HepG2 (cell line): ENCODE results near the gene ZNF500. TPM values are rescaled to one million over a fixed set of nuclear protein-coding genes. Genes with fewer than 3 reads are reported as not detected.

Experiments
- CSRNP2 ChIP-seq: sonication (generic); formaldehyde crosslinking; conservative IDR thresholded peaks from 2 replicates; pipeline ENCODE4 v1.8.0; 2022; ENCODE audit warnings: low read depth, missing genetic modification reagents
- GATAD1 ChIP-seq: IDR thresholded peaks from 2 replicates; pipeline ENCODE4 v1.6.1; 2016; ENCODE audit warnings: missing genetic modification reagents, missing compliant biosample characterization
- GMEB2 ChIP-seq: IDR thresholded peaks from 2 replicates; pipeline ENCODE4 v1.6.1; 2016; ENCODE audit warnings: missing biosample characterization, missing genetic modification reagents, low read depth
- HDAC1 ChIP-seq: sonication (generic); formaldehyde crosslinking; IDR thresholded peaks from 2 replicates; pipeline ENCODE4 v1.5.1; 2020; ENCODE audit warnings: mild to moderate bottlenecking, missing genetic modification reagents
- HNRNPK ChIP-seq: fragments of 200-400 bp; formaldehyde crosslinking; IDR thresholded peaks from 2 replicates; pipeline ENCODE4 v1.6.1; 2018; ENCODE audit warnings: low read length, low read depth, moderate library complexity, mild to moderate bottlenecking; ENCODE audit not compliant: poor library complexity, severe bottlenecking
- KDM2A ChIP-seq: sonication (generic); formaldehyde crosslinking; IDR thresholded peaks from 2 replicates; pipeline ENCODE4 v1.4.0; 2020; ENCODE audit warnings: low read depth, missing genetic modification reagents, borderline replicate concordance
- NR2C2 ChIP-seq: sonication (generic); formaldehyde crosslinking; IDR thresholded peaks from 2 replicates; pipeline ENCODE4 v1.4.0; 2020; ENCODE audit warnings: missing genetic modification reagents, mild to moderate bottlenecking, moderate library complexity, borderline replicate concordance
- RARA ChIP-seq: IDR thresholded peaks from 2 replicates; pipeline ENCODE4 v1.6.1; 2016; ENCODE audit warnings: missing genetic modification reagents, missing compliant biosample characterization
- TARDBP ChIP-seq: sonication (generic); formaldehyde crosslinking; IDR thresholded peaks from 2 replicates; pipeline ENCODE4 v1.8.0; 2022; ENCODE audit warnings: mild to moderate bottlenecking, missing genetic modification reagents
- ZKSCAN8 ChIP-seq: IDR thresholded peaks from 2 replicates; pipeline ENCODE4 v1.6.1; 2016; ENCODE audit warnings: borderline replicate concordance, missing genetic modification reagents, missing compliant biosample characterization
- ZNF138 ChIP-seq: sonication (generic); formaldehyde crosslinking; IDR thresholded peaks from 2 replicates; pipeline ENCODE4 v1.5.0; 2020; ENCODE audit warnings: mild to moderate bottlenecking, low read depth, missing genetic modification reagents
- ZNF232 ChIP-seq: sonication (generic); formaldehyde crosslinking; IDR thresholded peaks from 2 replicates; pipeline ENCODE4 v1.4.0; 2020; ENCODE audit warnings: missing genetic modification reagents, borderline replicate concordance
- ZNF264 ChIP-seq: sonication (generic); formaldehyde crosslinking; IDR thresholded peaks from 2 replicates; pipeline ENCODE4 v1.4.0; 2020; ENCODE audit warnings: missing genetic modification reagents
- ZNF766 ChIP-seq: sonication (generic); formaldehyde crosslinking; IDR thresholded peaks from 2 replicates; pipeline ENCODE4 v1.5.0; 2020; ENCODE audit warnings: missing genetic modification reagents, borderline replicate concordance
- ZNF772 ChIP-seq: sonication (generic); formaldehyde crosslinking; IDR thresholded peaks from 2 replicates; pipeline ENCODE4 v1.5.0; 2020; ENCODE audit warnings: mild to moderate bottlenecking, missing genetic modification reagents
- ZNF775 ChIP-seq: sonication (generic); formaldehyde crosslinking; IDR thresholded peaks from 2 replicates; pipeline ENCODE4 v1.4.0; 2020; ENCODE audit warnings: missing genetic modification reagents, mild to moderate bottlenecking, moderate library complexity, borderline replicate concordance
- ZNF792 ChIP-seq: IDR thresholded peaks from 2 replicates; pipeline ENCODE4 v1.6.1; 2016
- ZNF841 ChIP-seq: sonication (generic); formaldehyde crosslinking; IDR thresholded peaks from 2 replicates; pipeline ENCODE4 v1.8.1; 2023; ENCODE audit warnings: missing genetic modification reagents, borderline replicate concordance
- polyA plus RNA-seq, 8 experiments: library from polyadenylated mRNA; depleted of rRNA in 3 of 8; stranded (reverse) in 7 of 8; unstranded in 1 of 8; fragments of >200 nt; fragmentation: Illumina TruSeq in 4 of 8; extraction: Trizol in 4 of 8; gene quantifications; 2 replicates each; pipeline versions ENCODE4 v1.2.1 to v1.2.3, GENCODE V29; 2011 to 2016; ENCODE audit warnings: low read depth in 4 of 8, missing spikeins in 1 of 8, mixed read lengths in 1 of 8; ENCODE audit not compliant: insufficient read depth in 1 of 8
- total RNA-seq, 5 experiments: library from RNA; depleted of rRNA; stranded (reverse); fragments of >200 nt; fragmentation: Illumina TruSeq; extraction: Trizol; gene quantifications; 2 replicates each; pipeline ENCODE4 v1.2.3, GENCODE V29; 2016; ENCODE audit warnings: low read depth in 1 of 5
- TF ChIP-seq, protein P1 (sequence below): sonication (generic); formaldehyde crosslinking; IDR thresholded peaks from 2 replicates; pipeline ENCODE4 v1.4.0; 2020; ENCODE audit warnings: missing genetic modification reagents, borderline replicate concordance
- TF ChIP-seq, protein P2 (sequence below): sonication (generic); formaldehyde crosslinking; IDR thresholded peaks from 2 replicates; pipeline ENCODE4 v1.5.1; 2020; ENCODE audit warnings: missing genetic modification reagents, mild to moderate bottlenecking, borderline replicate concordance

The ZNF500 gene
- total and polyA plus RNA-seq, 2 of the 13 experiments (the other 11 are each of a cell fraction or from before 2014, with no cell fraction given) = 6.1 to 12.2 TPM

DNA sequence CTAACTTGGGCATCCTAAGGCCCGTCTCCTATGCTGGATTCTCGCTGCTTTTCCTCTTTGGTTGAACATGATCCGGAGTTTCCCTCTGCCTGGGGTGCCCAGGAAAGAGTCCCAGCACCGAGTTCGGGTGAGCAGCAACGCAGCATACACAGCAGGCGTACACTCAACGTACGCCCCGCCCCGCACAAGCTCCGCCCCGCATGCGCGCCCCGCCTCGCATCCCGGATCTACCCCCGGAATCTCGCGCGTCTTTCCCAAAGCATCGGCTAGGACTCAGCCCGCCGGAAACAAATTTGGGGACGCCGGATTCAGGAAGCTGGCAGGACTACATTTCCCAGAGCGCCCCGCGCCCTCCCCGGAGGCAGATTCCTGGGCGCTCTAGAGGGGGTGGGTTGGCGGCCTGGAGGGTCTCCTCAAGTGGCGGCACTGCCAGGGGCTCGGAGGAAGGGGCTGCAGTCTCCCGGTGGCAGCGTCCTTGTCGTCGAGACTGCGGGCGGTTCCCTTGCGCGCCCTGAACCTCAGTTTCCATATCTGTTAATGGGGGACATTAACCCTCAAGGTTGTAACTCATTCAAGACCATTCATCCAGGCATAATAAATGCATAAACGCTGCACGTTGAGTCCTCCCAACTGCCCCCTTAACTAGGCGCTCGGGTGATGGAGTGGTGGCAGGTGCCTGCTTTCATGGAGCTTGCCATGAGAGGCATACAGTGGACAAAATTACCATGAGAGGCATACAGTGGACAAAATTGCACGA is 1.8 kb upstream of the ZNF500 start (continued):
- peak; percentile 77 for TF ChIP-seq HDAC1 (CRISPR knock-in tag)
- TF ChIP-seq ZNF232 = no peak
- TF ChIP-seq, protein P1, sequence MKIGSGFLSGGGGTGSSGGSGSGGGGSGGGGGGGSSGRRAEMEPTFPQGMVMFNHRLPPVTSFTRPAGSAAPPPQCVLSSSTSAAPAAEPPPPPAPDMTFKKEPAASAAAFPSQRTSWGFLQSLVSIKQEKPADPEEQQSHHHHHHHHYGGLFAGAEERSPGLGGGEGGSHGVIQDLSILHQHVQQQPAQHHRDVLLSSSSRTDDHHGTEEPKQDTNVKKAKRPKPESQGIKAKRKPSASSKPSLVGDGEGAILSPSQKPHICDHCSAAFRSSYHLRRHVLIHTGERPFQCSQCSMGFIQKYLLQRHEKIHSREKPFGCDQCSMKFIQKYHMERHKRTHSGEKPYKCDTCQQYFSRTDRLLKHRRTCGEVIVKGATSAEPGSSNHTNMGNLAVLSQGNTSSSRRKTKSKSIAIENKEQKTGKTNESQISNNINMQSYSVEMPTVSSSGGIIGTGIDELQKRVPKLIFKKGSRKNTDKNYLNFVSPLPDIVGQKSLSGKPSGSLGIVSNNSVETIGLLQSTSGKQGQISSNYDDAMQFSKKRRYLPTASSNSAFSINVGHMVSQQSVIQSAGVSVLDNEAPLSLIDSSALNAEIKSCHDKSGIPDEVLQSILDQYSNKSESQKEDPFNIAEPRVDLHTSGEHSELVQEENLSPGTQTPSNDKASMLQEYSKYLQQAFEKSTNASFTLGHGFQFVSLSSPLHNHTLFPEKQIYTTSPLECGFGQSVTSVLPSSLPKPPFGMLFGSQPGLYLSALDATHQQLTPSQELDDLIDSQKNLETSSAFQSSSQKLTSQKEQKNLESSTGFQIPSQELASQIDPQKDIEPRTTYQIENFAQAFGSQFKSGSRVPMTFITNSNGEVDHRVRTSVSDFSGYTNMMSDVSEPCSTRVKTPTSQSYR = no peak; the same call in 1 of the 2 replicates
- TF ChIP-seq RARA (CRISPR knock-in tag) = 0 out of 2 replicates have a peak, but pooled peaks have one; percentile 42
- TF ChIP-seq HNRNPK = no peak
- TF ChIP-seq ZNF841 (CRISPR knock-in tag) = no peak
- TF ChIP-seq ZNF792 (CRISPR knock-in tag) = peak; percentile 91
- TF ChIP-seq NR2C2 = peak; percentile 93
- TF ChIP-seq ZNF775 = no peak
- TF ChIP-seq TARDBP (CRISPR knock-in tag) = peak; percentile 32
- peak; percentile 56; the same call in 1 of the 2 replicates for TF ChIP-seq ZNF264 (CRISPR knock-in tag)
- TF ChIP-seq, protein P2, sequence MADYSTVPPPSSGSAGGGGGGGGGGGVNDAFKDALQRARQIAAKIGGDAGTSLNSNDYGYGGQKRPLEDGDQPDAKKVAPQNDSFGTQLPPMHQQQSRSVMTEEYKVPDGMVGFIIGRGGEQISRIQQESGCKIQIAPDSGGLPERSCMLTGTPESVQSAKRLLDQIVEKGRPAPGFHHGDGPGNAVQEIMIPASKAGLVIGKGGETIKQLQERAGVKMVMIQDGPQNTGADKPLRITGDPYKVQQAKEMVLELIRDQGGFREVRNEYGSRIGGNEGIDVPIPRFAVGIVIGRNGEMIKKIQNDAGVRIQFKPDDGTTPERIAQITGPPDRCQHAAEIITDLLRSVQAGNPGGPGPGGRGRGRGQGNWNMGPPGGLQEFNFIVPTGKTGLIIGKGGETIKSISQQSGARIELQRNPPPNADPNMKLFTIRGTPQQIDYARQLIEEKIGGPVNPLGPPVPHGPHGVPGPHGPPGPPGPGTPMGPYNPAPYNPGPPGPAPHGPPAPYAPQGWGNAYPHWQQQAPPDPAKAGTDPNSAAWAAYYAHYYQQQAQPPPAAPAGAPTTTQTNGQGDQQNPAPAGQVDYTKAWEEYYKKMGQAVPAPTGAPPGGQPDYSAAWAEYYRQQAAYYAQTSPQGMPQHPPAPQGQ (CRISPR knock-in tag) = no peak
- TF ChIP-seq GATAD1 = peak; percentile 75
- TF ChIP-seq ZNF772 (CRISPR knock-in tag) = peak; percentile 58; the same call in 1 of the 2 replicates
- peak; percentile 58; the same call in 1 of the 2 replicates for TF ChIP-seq GMEB2
- no peak for TF ChIP-seq ZKSCAN8
- TF ChIP-seq ZNF766 (CRISPR knock-in tag) = 0 out of 2 replicates have a peak, but pooled peaks have one; percentile 38
- no peak for TF ChIP-seq CSRNP2 (CRISPR knock-in tag)
- TF ChIP-seq ZNF138 (CRISPR knock-in tag) = no peak
- peak; percentile 38 for TF ChIP-seq KDM2A (CRISPR knock-in tag)
